Measurements from ENCODE around the gene TARP.
"Not testable (repeated sequence)": the region's sequence is repeated elsewhere in the genome, so short reads cannot be mapped to it uniquely, and the experiment has no call there.

The TARP gene

DNA sequence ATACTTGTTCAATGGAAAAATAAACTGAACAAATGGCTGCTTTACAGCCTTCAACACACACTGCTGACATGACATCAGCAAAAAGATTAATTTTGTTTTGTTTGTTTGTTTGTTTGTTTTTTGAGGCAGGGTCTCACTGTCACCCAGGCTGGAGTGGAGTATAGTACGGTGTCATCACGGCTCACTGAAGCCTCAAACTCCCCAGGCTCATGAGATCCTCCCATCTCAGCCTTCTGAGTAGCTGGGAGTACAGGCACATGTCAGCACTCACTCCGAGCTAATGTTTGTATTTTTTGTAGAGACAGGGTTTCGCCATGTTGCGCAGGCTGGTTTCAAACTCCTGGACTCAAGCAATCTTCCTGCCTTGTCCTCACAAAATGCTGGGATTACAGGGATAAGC, 10.9 kb downstream of the TARP start:
- DNase-seq (ENCODE audit: low read depth in 2 of 2) = no peak

DNA sequence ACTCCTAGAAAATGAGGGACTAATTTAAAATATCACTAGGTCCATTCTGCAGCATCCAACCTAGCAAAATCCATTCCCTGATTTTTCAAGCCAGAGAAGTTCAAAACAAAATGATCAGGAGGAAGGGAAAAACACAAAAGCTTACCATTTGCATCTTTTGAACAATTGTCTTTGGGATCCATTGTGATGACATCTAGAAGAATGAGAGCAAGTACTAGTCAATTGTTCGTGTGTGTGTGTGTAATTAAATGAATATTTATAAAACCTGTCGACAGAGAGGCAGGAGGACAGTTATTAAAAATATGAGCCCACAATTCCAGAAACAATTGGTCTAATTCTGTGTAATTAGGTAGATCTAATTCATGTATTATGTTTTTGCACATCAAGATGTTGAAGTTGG, 11.4 kb downstream of the TARP start:
- DNase-seq (ENCODE audit: low read depth in 2 of 2) = not testable (repeated sequence)

- not testable (repeated sequence) for DNase-seq (ENCODE audit: low read depth in 2 of 2)
These were observed 11.8 kb downstream of the TARP start for GRCh38 chr7:38261601-38262000.

DNA sequence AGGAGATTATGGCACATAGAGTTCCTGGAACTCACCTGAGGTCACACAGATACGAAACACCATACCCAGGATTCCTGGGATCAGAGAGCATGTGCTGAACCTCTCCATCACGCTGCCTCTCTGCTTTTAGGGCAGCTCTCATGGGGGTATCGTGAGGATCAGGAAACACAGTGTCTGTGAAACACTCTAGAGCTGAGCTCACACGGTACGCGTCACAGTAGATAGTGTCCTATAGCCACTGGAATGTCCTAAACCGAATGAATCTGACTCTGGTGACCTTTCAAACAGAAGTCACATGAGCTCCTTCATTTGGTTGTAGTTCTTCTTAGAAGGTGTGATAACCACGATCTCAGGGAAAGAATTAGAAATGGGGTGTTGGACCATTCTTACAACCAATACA, 14.3 kb downstream of the TARP start:
- not testable (repeated sequence) for DNase-seq (ENCODE audit: low read depth in 2 of 2)

GRCh38 chr7:38257350-38257677, 16.1 kb downstream of the TARP start:
- DNase-seq (ENCODE audit: low read depth in 2 of 2) = no peak

GRCh38 chr7:38249849-38250248, 23.6 kb downstream of the TARP start:
- DNase-seq (ENCODE audit: low read depth in 2 of 2) = not testable (repeated sequence)

DNA sequence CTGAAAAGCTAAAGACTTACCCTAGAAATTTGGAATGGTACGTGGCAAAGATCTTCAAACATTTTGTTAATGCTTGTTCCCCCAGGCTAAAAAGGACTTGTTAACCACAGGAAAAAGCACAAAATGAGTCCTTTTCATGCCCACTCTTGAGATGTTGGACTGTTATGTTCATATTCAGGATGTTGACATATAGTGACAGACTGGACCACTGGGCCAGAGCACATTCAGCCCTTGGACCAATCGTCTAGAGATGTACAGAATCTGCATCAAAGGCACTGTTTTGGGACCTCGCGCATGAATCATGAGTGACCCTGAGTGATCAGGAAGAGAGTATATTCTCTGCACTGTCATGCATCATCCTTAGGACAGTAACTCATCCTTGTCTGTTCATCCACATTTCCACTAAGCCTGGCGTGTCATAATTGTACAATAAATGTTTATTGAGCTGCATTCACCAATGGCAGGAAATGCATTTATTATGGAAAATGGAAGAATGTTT, 25.3 kb downstream of the TARP start:
- DNase-seq (ENCODE audit: low read depth in 2 of 2) = no peak

DNA sequence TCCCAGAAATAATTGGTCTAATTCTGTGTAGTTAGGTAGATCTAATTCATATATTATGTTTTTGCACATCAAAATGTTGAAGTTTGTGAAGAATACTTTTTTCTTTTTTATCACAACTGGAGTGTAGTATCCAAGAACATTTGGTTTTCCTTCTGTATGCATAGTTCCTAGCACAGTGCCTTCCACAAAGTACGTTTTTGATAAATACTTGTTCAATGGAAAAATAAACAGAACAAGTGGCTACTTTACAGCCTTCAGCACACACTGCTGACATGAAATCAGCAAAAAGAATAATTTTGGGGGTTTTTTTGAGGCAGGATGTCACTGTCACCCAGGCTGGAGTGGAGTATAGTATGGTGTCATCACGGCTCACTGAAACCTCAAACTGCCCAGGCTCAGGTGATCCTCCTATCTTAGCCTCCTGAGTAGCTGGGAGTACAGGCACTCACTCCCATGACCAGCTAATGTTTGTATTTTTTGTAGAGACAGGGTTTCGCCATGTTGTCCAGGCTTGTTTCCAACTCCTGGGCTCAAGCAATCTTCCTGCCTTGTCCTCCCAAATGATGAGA, 27.9 kb downstream of the TARP start:
- no peak for DNase-seq (ENCODE audit: low read depth in 2 of 2)

DNA sequence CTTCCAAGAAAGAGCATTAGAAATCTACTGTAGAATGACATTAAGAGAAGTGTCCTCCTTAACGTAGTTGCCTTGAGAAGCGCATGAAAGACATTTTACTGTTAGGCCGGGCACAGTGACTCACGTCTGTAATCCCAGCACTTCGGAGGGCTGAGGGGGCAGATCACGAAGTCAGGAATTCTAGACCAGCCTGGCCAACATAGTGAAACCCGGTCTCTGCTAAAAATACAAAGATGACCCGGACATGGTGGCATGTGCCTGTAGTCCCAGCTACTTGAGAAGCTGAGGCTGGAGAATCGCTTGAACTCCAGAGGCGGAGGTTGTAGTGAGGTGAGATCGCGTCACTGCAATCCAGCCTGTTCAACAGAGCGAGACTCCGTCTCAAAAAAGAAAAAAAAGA, 28.9 kb downstream of the TARP start:
- DNase-seq (ENCODE audit: low read depth in 2 of 2) = no peak

- not testable (repeated sequence) for DNase-seq (ENCODE audit: low read depth in 2 of 2)
These were observed 30.1 kb downstream of the TARP start for GRCh38 chr7:38243345-38243744.

DNA sequence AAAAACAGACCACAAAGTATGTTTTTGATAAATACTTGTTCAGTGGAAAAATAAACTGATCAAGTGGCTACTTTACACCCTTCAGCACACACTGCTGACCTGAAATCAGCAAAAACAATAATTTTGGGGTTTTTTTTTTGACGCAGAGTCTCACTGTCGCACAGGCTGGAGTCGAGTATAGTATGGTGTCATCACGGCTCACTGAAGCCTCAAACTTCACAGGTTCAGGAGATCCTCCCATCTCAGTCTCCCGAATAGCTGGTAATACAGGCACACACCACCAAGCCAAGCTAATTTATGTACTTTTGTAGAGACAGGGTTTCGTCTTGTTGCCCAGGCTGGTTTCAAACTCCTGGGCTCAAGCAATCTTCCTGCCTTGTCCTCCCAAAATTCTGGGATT, 30.6 kb downstream of the TARP start:
- DNase-seq (ENCODE audit: low read depth in 2 of 2) = no peak

- DNase-seq (ENCODE audit: low read depth in 2 of 2) = no peak
These were observed 32.4 kb downstream of the TARP start for GRCh38 chr7:38241071-38241470.

GRCh38 chr7:38239129-38239528, 34.3 kb downstream of the TARP start:
- not testable (repeated sequence) for DNase-seq (ENCODE audit: low read depth in 2 of 2)

DNA sequence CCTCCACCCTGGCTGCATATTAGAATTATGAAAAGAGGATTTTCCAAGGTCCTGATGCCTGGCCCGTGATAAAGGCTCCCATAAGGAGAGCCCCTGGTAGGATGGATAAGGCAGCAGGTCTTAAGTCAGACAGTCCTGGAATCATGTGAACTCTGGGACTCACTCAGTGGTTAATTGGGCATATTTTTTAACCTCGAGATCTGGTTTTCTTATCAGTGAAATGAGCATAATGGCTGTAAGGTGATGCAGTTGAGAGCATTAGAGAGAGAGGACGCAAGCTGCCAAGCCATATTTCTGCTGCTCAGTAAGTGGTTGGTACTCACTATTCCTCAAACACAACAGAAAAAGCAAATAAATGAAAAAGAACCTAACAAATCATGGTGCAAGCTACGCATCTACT, 37.8 kb downstream of the TARP start:
- DNase-seq (ENCODE audit: low read depth in 2 of 2) = no peak

DNA sequence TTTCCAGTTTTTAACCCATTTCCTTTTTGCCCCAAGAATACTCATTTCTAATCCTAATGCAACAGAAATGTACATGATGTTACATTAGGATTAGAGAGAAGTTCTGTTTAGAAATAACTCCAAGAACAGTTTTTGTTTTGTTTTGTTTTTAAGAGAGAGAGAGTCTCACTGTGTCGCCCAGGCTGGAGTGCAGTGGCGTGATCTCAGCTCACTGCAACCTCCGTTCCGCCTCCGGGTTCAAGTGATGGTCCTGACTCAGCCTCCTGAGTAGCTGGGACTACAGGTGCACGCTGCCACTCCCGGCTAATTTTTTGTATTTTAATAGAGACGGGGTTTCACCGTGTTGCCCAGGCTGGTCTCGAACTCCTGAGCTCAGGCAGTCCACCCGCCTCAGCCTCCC, 38.7 kb downstream of the TARP start:
- DNase-seq (ENCODE audit: low read depth in 2 of 2) = not testable (repeated sequence)

GRCh38 chr7:38232502-38233366, 40.7 kb downstream of the TARP start:
- DNase-seq (ENCODE audit: low read depth in 2 of 2) = peak; percentile 19 to 54

GRCh38 chr7:38229884-38230642, 43.4 kb downstream of the TARP start:
- no peak for DNase-seq (ENCODE audit: low read depth in 2 of 2)

- DNase-seq (ENCODE audit: low read depth in 2 of 2) = no peak
These were observed 44.0 kb downstream of the TARP start for GRCh38 chr7:38229386-38229785.

DNA sequence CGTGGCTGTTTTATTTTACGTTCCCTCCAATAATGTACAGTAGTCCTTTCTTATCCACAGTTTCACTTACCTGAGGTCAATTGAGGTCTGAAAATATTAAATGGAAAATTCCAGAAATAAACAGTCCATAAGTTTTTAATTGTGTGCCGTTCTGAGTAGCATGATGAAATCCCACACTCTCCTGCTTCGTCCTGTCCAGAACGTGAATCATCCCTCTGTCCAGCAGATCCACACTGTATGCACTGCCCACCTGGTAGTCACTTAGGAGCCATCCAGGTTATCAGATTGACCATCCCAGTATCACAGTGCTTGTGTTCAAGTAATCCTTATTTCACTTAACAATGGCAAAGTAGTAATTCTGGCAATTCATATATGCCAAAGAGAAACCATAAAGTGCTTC, 49.0 kb downstream of the TARP start:
- no peak for DNase-seq (ENCODE audit: low read depth in 2 of 2)

GRCh38 chr7:38223306-38223705, 50.1 kb downstream of the TARP start:
- DNase-seq (ENCODE audit: low read depth in 2 of 2) = no peak

GRCh38 chr7:38222481-38223096, 50.8 kb downstream of the TARP start:
- peak in 1 of 2 donors; percentile 32 for DNase-seq (ENCODE audit: low read depth in 2 of 2)

- no peak for DNase-seq (ENCODE audit: low read depth in 2 of 2)
These were observed 53.0 kb downstream of the TARP start for GRCh38 chr7:38220452-38220851.
